Dedifferentiated amniotic fluid mesenchymal stem cell (primary cell): ENCODE measurements around the gene KRT80.

Experiments used
- DNase-seq: peaks from one replicate; pipeline ENCODE4 v3.0.0-alpha.2; 2016; ENCODE audit errors: extremely low spot score

The KRT80 gene

GRCh38 chr12:52137746-52138145 lies 54.1 kb downstream of the KRT80 start:
- DNase-seq, result no peak

GRCh38 chr12:52132754-52133161 lies 59.1 kb downstream of the KRT80 start:
- DNase-seq, result peak; percentile 23

GRCh38 chr12:52130711-52131110 lies 61.1 kb downstream of the KRT80 start:
- no peak for DNase-seq

GRCh38 chr12:52127683-52128450 lies 63.9 kb downstream of the KRT80 start:
- DNase-seq, result no peak

GRCh38 chr12:52126605-52127578 lies 64.9 kb downstream of the KRT80 start:
- no peak for DNase-seq

- no peak for DNase-seq
These were observed 65.7 kb downstream of the KRT80 start for GRCh38 chr12:52126050-52126604.

- no peak for DNase-seq
These were observed 66.3 kb downstream of the KRT80 start for GRCh38 chr12:52125476-52125900.

- DNase-seq, result no peak
These were observed 68.2 kb downstream of the KRT80 start for GRCh38 chr12:52123487-52124186.

- no peak for DNase-seq
These were observed 68.9 kb downstream of the KRT80 start for GRCh38 chr12:52122904-52123303.

GRCh38 chr12:52122540-52122871 lies 69.3 kb downstream of the KRT80 start:
- DNase-seq, result no peak

GRCh38 chr12:52121824-52122539 lies 69.8 kb downstream of the KRT80 start:
- DNase-seq, result peak; percentile 24

- DNase-seq, result no peak
These were observed 70.6 kb downstream of the KRT80 start for GRCh38 chr12:52120951-52121823.

GRCh38 chr12:52119398-52120254 lies 72.2 kb downstream of the KRT80 start:
- DNase-seq, result no peak
